ENCODE measurements around the gene RXRB. TPM values are rescaled to one million over a fixed set of nuclear protein-coding genes. Genes with fewer than 3 reads are reported as not detected.

RXRB gene
- total RNA-seq, 2 donors from 2014 or later = 24.8 to 27.2 TPM

- Histone ChIP-seq H3K9ac (ENCODE audit: extremely low read depth, low read length, poor library complexity, severe bottlenecking) (peak within 1 kb of the TSS; percentile 70), H3K27me3 (ENCODE audit: control insufficient read depth, insufficient read depth, low read length, poor library complexity, severe bottlenecking) (no peaks in the 10 kb centered on the region), H3K4me3 (ENCODE audit: low read length) (peak within 1 kb of the TSS; percentile 85), H3K4me1 (ENCODE audit: control insufficient read depth, insufficient read depth, low read length) (peaks cover 11% of the 10 kb centered on the region), H3K36me3 (ENCODE audit: control insufficient read depth, insufficient read depth, low read length) (peaks cover 28% of the 10 kb centered on the region), H3K27ac (ENCODE audit: low read depth, low read length) (peak within 1 kb of the TSS; percentile 90), H3K9me3 (ENCODE audit: control insufficient read depth, low read length) (no peaks in the 10 kb centered on the region)
- peak; percentile 98 for DNase-seq
- Mint-ChIP-seq H3K36me3 (ENCODE audit: low read depth) (peaks cover 30% of the 10 kb centered on the region), H3K27me3 (ENCODE audit: insufficient read depth) (peaks cover 23% of the 10 kb centered on the region), H3K9me3 (no peaks in the 10 kb centered on the region), H3K27ac (peak within 1 kb of the TSS; percentile 61), H3K4me3 (peak within 1 kb of the TSS; percentile 96), H3K4me1 (peaks cover 31% of the 10 kb centered on the region)
- no peak for TF ChIP-seq CTCF (conservative IDR thresholded peaks at IDR 0.05)
- 0 to 1% methylated on average over 7 to 48 of the region's 48 CpGs for WGBS, 2 experiments (ENCODE audit: insufficient coverage in 1 of 2, insufficient read length in 1 of 2)
Observed at GRCh38 chr6:33204415-33205190, 4.1 kb upstream of the RXRB start, which contains the start of gene HSD17B8. TSS of gene HSD17B8 (plus strand) at chr6:33204655. CDS start at chr6:33204669, 14 bp downstream.

- Mint-ChIP-seq H3K27me3 (ENCODE audit: insufficient read depth) (peaks cover 23% of the 10 kb centered on the region), H3K4me3 (peak overlapping the region; percentile 96), H3K4me1 (peaks cover 32% of the 10 kb centered on the region), H3K36me3 (ENCODE audit: low read depth) (peaks cover 24% of the 10 kb centered on the region), H3K27ac (peak overlapping the region; percentile 37), H3K9me3 (no peaks in the 10 kb centered on the region)
- H3K36me3 ChIP-seq (ENCODE audit: control insufficient read depth, insufficient read depth, low read length) = peaks cover 23% of the 10 kb centered on the region
- H3K4me3 ChIP-seq (ENCODE audit: low read length) = no peak overlapping the region
- DNase-seq = peak; percentile 50
- no peak overlapping the region for H3K9ac ChIP-seq (ENCODE audit: extremely low read depth, low read length, poor library complexity, severe bottlenecking)
- no peaks in the 10 kb centered on the region for H3K27me3 ChIP-seq (ENCODE audit: control insufficient read depth, insufficient read depth, low read length, poor library complexity, severe bottlenecking)
- H3K9me3 ChIP-seq (ENCODE audit: control insufficient read depth, low read length) = no peaks in the 10 kb centered on the region
- peak overlapping the region; percentile 44 for H3K27ac ChIP-seq (ENCODE audit: low read depth, low read length)
- H3K4me1 ChIP-seq (ENCODE audit: control insufficient read depth, insufficient read depth, low read length) = peaks cover 10% of the 10 kb centered on the region
- WGBS, 2 experiments (ENCODE audit: insufficient coverage in 1 of 2, insufficient read length in 1 of 2) = 0 to 8% methylated on average over 2 to 4 of the region's 4 CpGs
- no peak for TF ChIP-seq CTCF (conservative IDR thresholded peaks at IDR 0.05)
Observed at GRCh38 chr6:33204165-33204414, 3.6 kb upstream of the RXRB start.

- Mint-ChIP-seq H3K36me3 (ENCODE audit: low read depth) (peaks cover 24% of the 10 kb centered on the region), H3K27ac (peak overlapping the region; percentile 37), H3K9me3 (no peaks in the 10 kb centered on the region), H3K4me3 (peak overlapping the region; percentile 96), H3K4me1 (peaks cover 30% of the 10 kb centered on the region), H3K27me3 (ENCODE audit: insufficient read depth) (peaks cover 23% of the 10 kb centered on the region)
- peaks cover 22% of the 10 kb centered on the region for H3K36me3 ChIP-seq (ENCODE audit: control insufficient read depth, insufficient read depth, low read length)
- DNase-seq = no peak
- no peaks in the 10 kb centered on the region for H3K9me3 ChIP-seq (ENCODE audit: control insufficient read depth, low read length)
- H3K27ac ChIP-seq (ENCODE audit: low read depth, low read length) = peak overlapping the region; percentile 44
- no peak overlapping the region for H3K9ac ChIP-seq (ENCODE audit: extremely low read depth, low read length, poor library complexity, severe bottlenecking)
- no peak for TF ChIP-seq CTCF (conservative IDR thresholded peaks at IDR 0.05)
- H3K4me1 ChIP-seq (ENCODE audit: control insufficient read depth, insufficient read depth, low read length) = peaks cover 7% of the 10 kb centered on the region
- no peak overlapping the region for H3K4me3 ChIP-seq (ENCODE audit: low read length)
- H3K27me3 ChIP-seq (ENCODE audit: control insufficient read depth, insufficient read depth, low read length, poor library complexity, severe bottlenecking) = no peaks in the 10 kb centered on the region
- 91 to 100% methylated on average over 2 to 7 of the region's 7 CpGs for WGBS, 2 experiments (ENCODE audit: insufficient coverage in 1 of 2, insufficient read length in 1 of 2)
Observed at GRCh38 chr6:33203443-33204164, 3.1 kb upstream of the RXRB start.
